HepG2 (cell line): ENCODE results near the gene DNAJB8. TPM values are rescaled to one million over a fixed set of nuclear protein-coding genes. Genes with fewer than 3 reads are reported as not detected.

ENCODE experiments used
- ASH2L ChIP-seq: fragments of 300-600, 200-600 bp; sonication (generic); IDR thresholded peaks from 2 replicates; pipeline ENCODE4 v1.7.0; 2017; ENCODE audit warnings: low read depth, mild to moderate bottlenecking, moderate library complexity, mixed read lengths, low read length; ENCODE audit not compliant: insufficient read length
- DR1 ChIP-seq: sonication (generic); formaldehyde crosslinking; IDR thresholded peaks from 2 replicates; pipeline ENCODE4 v1.8.0; 2021; ENCODE audit warnings: mild to moderate bottlenecking, missing genetic modification reagents, inconsistent platforms
- FIP1L1 ChIP-seq: fragments of 200-400 bp; formaldehyde crosslinking; IDR thresholded peaks from 2 replicates; pipeline ENCODE4 v1.6.1; 2018; ENCODE audit warnings: low read depth, mild to moderate bottlenecking, low read length, moderate library complexity, borderline replicate concordance; ENCODE audit not compliant: insufficient read depth
- GATAD2A ChIP-seq: IDR thresholded peaks from 2 replicates; pipeline ENCODE4 v1.6.1; 2016
- HNRNPH1 ChIP-seq: fragments of 200-400 bp; formaldehyde crosslinking; optimal IDR thresholded peaks from 2 replicates; pipeline ENCODE3; 2017; ENCODE audit warnings: mild to moderate bottlenecking, low read depth, low read length
- HOXA3 ChIP-seq: sonication (generic); formaldehyde crosslinking; IDR thresholded peaks from 2 replicates; pipeline ENCODE4 v1.5.0; 2020; ENCODE audit warnings: missing genetic modification reagents
- LCORL ChIP-seq, 2 experiments: fragments of 450-650 bp in 1 of 2; sonication (generic) in 1 of 2; formaldehyde crosslinking in 1 of 2; IDR thresholded peaks; 2 replicates each; pipeline versions ENCODE4 v1.5.0 to v1.6.1; 2017 to 2020; ENCODE audit warnings: antibody characterized with exemption in 1 of 2, missing genetic modification reagents in 1 of 2
- MAX ChIP-seq: IDR thresholded peaks from 2 replicates; pipeline ENCODE4 v1.6.1; 2012; ENCODE audit warnings: inconsistent platforms
- MED1 ChIP-seq: sonication (generic); formaldehyde crosslinking; IDR thresholded peaks from 2 replicates; pipeline ENCODE4 v1.4.0; 2020; ENCODE audit warnings: missing genetic modification reagents
- MTF2 ChIP-seq: sonication (generic); formaldehyde crosslinking; IDR thresholded peaks from 2 replicates; pipeline ENCODE4 v1.5.0; 2020; ENCODE audit warnings: missing genetic modification reagents, borderline replicate concordance
- MYC ChIP-seq: sonication (generic); formaldehyde crosslinking; IDR thresholded peaks from 2 replicates; pipeline ENCODE4 v1.9.0; 2021; ENCODE audit warnings: missing genetic modification reagents, borderline replicate concordance
- NFIB ChIP-seq: sonication (generic); formaldehyde crosslinking; IDR thresholded peaks from 2 replicates; pipeline ENCODE4 v1.9.0; 2021; ENCODE audit warnings: missing genetic modification reagents, mild to moderate bottlenecking, borderline replicate concordance
- NKX3-1 ChIP-seq: sonication (generic); formaldehyde crosslinking; IDR thresholded peaks from 2 replicates; pipeline ENCODE4 v1.5.0; 2020; ENCODE audit warnings: missing genetic modification reagents
- RNF2 ChIP-seq: fragments of 450-650 bp; conservative IDR thresholded peaks from 2 replicates; pipeline ENCODE4 v1.6.1; 2016; ENCODE audit warnings: low read depth
- ZMAT3 ChIP-seq: sonication (generic); formaldehyde crosslinking; conservative IDR thresholded peaks from 2 replicates; pipeline ENCODE4 v1.7.0; 2021; ENCODE audit warnings: missing genetic modification reagents
- ZNF136 ChIP-seq: sonication (generic); formaldehyde crosslinking; IDR thresholded peaks from 2 replicates; pipeline ENCODE4 v1.8.1; 2022; ENCODE audit warnings: low read depth, mild to moderate bottlenecking, moderate library complexity, missing genetic modification reagents
- ZNF264 ChIP-seq: sonication (generic); formaldehyde crosslinking; IDR thresholded peaks from 2 replicates; pipeline ENCODE4 v1.4.0; 2020; ENCODE audit warnings: missing genetic modification reagents
- ZNF274 ChIP-seq: sonication (generic); formaldehyde crosslinking; IDR thresholded peaks from 2 replicates; pipeline ENCODE4 v1.5.1; 2020; ENCODE audit warnings: mild to moderate bottlenecking, missing genetic modification reagents
- ZNF350 ChIP-seq: sonication (generic); formaldehyde crosslinking; IDR thresholded peaks from 2 replicates; pipeline ENCODE4 v1.4.0; 2020; ENCODE audit warnings: mild to moderate bottlenecking, low read depth, missing genetic modification reagents, borderline replicate concordance
- ZNF567 ChIP-seq: sonication (generic); formaldehyde crosslinking; IDR thresholded peaks from 2 replicates; pipeline ENCODE4 v1.8.1; 2023; ENCODE audit warnings: mild to moderate bottlenecking, missing genetic modification reagents, borderline replicate concordance
- ZNF639 ChIP-seq: conservative IDR thresholded peaks from 2 replicates; pipeline ENCODE4 v1.6.1; 2018; ENCODE audit warnings: missing genetic modification reagents
- ZNF850 ChIP-seq: sonication (generic); formaldehyde crosslinking; conservative IDR thresholded peaks from 2 replicates; pipeline ENCODE4 v1.9.0; 2021; ENCODE audit warnings: mild to moderate bottlenecking, missing genetic modification reagents
- polyA plus RNA-seq, 8 experiments: library from polyadenylated mRNA; depleted of rRNA in 3 of 8; stranded (reverse) in 7 of 8; unstranded in 1 of 8; fragments of >200 nt; fragmentation: Illumina TruSeq in 4 of 8; extraction: Trizol in 4 of 8; gene quantifications; 2 replicates each; pipeline versions ENCODE4 v1.2.1 to v1.2.3, GENCODE V29; 2011 to 2016; ENCODE audit warnings: low read depth in 4 of 8, missing spikeins in 1 of 8, mixed read lengths in 1 of 8; ENCODE audit not compliant: insufficient read depth in 1 of 8
- total RNA-seq, 5 experiments: library from RNA; depleted of rRNA; stranded (reverse); fragments of >200 nt; fragmentation: Illumina TruSeq; extraction: Trizol; gene quantifications; 2 replicates each; pipeline ENCODE4 v1.2.3, GENCODE V29; 2016; ENCODE audit warnings: low read depth in 1 of 5
- TF ChIP-seq, protein P1 (sequence below): sonication (generic); formaldehyde crosslinking; IDR thresholded peaks from 2 replicates; pipeline ENCODE4 v1.4.0; 2020; ENCODE audit warnings: missing genetic modification reagents, low read depth, mild to moderate bottlenecking, borderline replicate concordance
- TF ChIP-seq, protein P2 (sequence below): sonication (generic); formaldehyde crosslinking; IDR thresholded peaks from 2 replicates; pipeline ENCODE4 v1.4.0; 2020; ENCODE audit warnings: missing genetic modification reagents

Gene DNAJB8
- total and polyA plus RNA-seq, 2 of the 13 experiments (the other 11 are each of a cell fraction or from before 2014, with no cell fraction given): not detected

- TF ChIP-seq, protein P1, sequence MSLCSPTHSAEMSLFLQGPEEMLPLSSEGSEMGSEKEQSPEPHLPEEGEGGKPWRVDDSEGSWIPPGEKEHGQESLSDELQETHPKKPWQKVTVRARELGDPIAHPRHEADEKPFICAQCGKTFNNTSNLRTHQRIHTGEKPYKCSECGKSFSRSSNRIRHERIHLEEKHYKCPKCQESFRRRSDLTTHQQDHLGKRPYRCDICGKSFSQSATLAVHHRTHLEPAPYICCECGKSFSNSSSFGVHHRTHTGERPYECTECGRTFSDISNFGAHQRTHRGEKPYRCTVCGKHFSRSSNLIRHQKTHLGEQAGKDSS (CRISPR knock-in tag): peak; percentile 54; the same call in 1 of the 2 replicates
- TF ChIP-seq, protein P2, sequence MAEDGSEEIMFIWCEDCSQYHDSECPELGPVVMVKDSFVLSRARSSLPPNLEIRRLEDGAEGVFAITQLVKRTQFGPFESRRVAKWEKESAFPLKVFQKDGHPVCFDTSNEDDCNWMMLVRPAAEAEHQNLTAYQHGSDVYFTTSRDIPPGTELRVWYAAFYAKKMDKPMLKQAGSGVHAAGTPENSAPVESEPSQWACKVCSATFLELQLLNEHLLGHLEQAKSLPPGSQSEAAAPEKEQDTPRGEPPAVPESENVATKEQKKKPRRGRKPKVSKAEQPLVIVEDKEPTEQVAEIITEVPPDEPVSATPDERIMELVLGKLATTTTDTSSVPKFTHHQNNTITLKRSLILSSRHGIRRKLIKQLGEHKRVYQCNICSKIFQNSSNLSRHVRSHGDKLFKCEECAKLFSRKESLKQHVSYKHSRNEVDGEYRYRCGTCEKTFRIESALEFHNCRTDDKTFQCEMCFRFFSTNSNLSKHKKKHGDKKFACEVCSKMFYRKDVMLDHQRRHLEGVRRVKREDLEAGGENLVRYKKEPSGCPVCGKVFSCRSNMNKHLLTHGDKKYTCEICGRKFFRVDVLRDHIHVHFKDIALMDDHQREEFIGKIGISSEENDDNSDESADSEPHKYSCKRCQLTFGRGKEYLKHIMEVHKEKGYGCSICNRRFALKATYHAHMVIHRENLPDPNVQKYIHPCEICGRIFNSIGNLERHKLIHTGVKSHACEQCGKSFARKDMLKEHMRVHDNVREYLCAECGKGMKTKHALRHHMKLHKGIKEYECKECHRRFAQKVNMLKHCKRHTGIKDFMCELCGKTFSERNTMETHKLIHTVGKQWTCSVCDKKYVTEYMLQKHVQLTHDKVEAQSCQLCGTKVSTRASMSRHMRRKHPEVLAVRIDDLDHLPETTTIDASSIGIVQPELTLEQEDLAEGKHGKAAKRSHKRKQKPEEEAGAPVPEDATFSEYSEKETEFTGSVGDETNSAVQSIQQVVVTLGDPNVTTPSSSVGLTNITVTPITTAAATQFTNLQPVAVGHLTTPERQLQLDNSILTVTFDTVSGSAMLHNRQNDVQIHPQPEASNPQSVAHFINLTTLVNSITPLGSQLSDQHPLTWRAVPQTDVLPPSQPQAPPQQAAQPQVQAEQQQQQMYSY (CRISPR knock-in tag): 0 out of 2 replicates have a peak, but pooled peaks have one; percentile 39
- TF ChIP-seq MAX: peak; percentile 12; the same call in 1 of the 2 replicates
- no peak for TF ChIP-seq MTF2 (CRISPR knock-in tag)
- TF ChIP-seq LCORL (IDR thresholded peaks at IDR 0.05): no peak
- peak; percentile 26; the same call in 1 of the 2 replicates for TF ChIP-seq LCORL (CRISPR knock-in tag; IDR thresholded peaks at IDR 0.05)
- TF ChIP-seq ZNF567 (CRISPR knock-in tag): 0 out of 2 replicates have a peak, but pooled peaks have one; percentile 47
- TF ChIP-seq ZNF850 (CRISPR knock-in tag): no peak
- TF ChIP-seq GATAD2A (CRISPR knock-in tag): peak; percentile 34; the same call in 1 of the 2 replicates
- TF ChIP-seq MED1 (CRISPR knock-in tag): peak; percentile 43; the same call in 1 of the 2 replicates
- no peak for TF ChIP-seq ZNF639 (CRISPR knock-in tag)
- no peak for TF ChIP-seq ZNF136
- no peak for TF ChIP-seq DR1
- TF ChIP-seq MYC (CRISPR knock-in tag): peak; percentile 27; the same call in 1 of the 2 replicates
- peak; percentile 42; the same call in 1 of the 2 replicates for TF ChIP-seq ZNF350 (CRISPR knock-in tag)
- TF ChIP-seq NKX3-1 (CRISPR knock-in tag): no peak
- TF ChIP-seq ZNF274 (CRISPR knock-in tag): 0 out of 2 replicates have a peak, but pooled peaks have one; percentile 19
- TF ChIP-seq ASH2L: peak; percentile 24
- TF ChIP-seq HNRNPH1: no peak
- TF ChIP-seq NFIB: no peak
- peak; percentile 70; the same call in 1 of the 2 replicates for TF ChIP-seq ZMAT3 (CRISPR knock-in tag)
- peak; percentile 48; the same call in 1 of the 2 replicates for TF ChIP-seq HOXA3 (CRISPR knock-in tag)
- no peak for TF ChIP-seq FIP1L1
- TF ChIP-seq RNF2: 0 out of 2 replicates have a peak, but pooled peaks have one; percentile 47
- 0 out of 2 replicates have a peak, but pooled peaks have one; percentile 41 for TF ChIP-seq ZNF264
These were observed 23.4 kb upstream of the DNAJB8 start (continued) for GRCh38 chr3:128489927-128490649.
